Occipital lobe (tissue), 2 donors: ENCODE data around the gene CLIP1. TPM values are rescaled to one million over a fixed set of nuclear protein-coding genes. Genes with fewer than 3 reads are reported as not detected.
"Not testable (repeated sequence)": the region's sequence is repeated elsewhere in the genome, so short reads cannot be mapped to it uniquely, and the experiment has no call there.

Experiments used
- DNase-seq: peaks from one replicate; lab custom pipeline; 2025; lab: John Stamatoyannopoulos, UW
- total RNA-seq: library from RNA; depleted of rRNA; stranded (reverse); fragments of >200 nt; gene quantifications from one replicate; pipeline ENCODE4 v1.2.3, GENCODE V29; 2014

The CLIP1 gene
- total RNA-seq, 1 donor from 2014 or later, result 73.5 TPM

GRCh38 chr12:122435186-122435585 lies 12.7 kb upstream of the CLIP1 start:
- DNase-seq, result no peak

GRCh38 chr12:122429043-122429442 lies 6.6 kb upstream of the CLIP1 start:
- DNase-seq, result not testable (repeated sequence)

GRCh38 chr12:122427403-122427802 lies 4.9 kb upstream of the CLIP1 start:
- no peak for DNase-seq

- no peak for DNase-seq
Observed at GRCh38 chr12:122423258-122424165, 1.0 kb upstream of the CLIP1 start.

GRCh38 chr12:122422730-122423257 lies 325 bp upstream of the CLIP1 start:
- peak; percentile 31 for DNase-seq

GRCh38 chr12:122421187-122421820 lies 1.2 kb downstream of the CLIP1 start:
- DNase-seq, result no peak

- no peak for DNase-seq
Observed at GRCh38 chr12:122420471-122421162, 1.9 kb downstream of the CLIP1 start.

- not testable (repeated sequence) for DNase-seq
Observed at GRCh38 chr12:122419094-122419493, 3.4 kb downstream of the CLIP1 start.

GRCh38 chr12:122415665-122416064 lies 6.8 kb downstream of the CLIP1 start:
- DNase-seq, result not testable (repeated sequence)

GRCh38 chr12:122413516-122414404 lies 8.7 kb downstream of the CLIP1 start:
- DNase-seq, result no peak

- DNase-seq, result no peak
Observed at GRCh38 chr12:122412851-122413433, 9.5 kb downstream of the CLIP1 start.

- DNase-seq, result no peak
Observed at GRCh38 chr12:122411537-122411936, 10.9 kb downstream of the CLIP1 start.

GRCh38 chr12:122407208-122407607 lies 15.3 kb downstream of the CLIP1 start:
- no peak for DNase-seq

- no peak for DNase-seq
Observed at GRCh38 chr12:122406701-122407164, 15.7 kb downstream of the CLIP1 start.

- no peak for DNase-seq
Observed at GRCh38 chr12:122403831-122404230, 18.6 kb downstream of the CLIP1 start.

- DNase-seq, result no peak
Observed at GRCh38 chr12:122403115-122403770, 19.2 kb downstream of the CLIP1 start.

- DNase-seq, result no peak
Observed at GRCh38 chr12:122402264-122402663, 20.2 kb downstream of the CLIP1 start.

- DNase-seq, result peak; percentile 13
Observed at GRCh38 chr12:122399592-122400373, 22.7 kb downstream of the CLIP1 start.

- no peak for DNase-seq
Observed at GRCh38 chr12:122399254-122399591, 23.2 kb downstream of the CLIP1 start.
